ENCODE results near the gene NFIC. TPM values are rescaled to one million over a fixed set of nuclear protein-coding genes. Genes with fewer than 3 reads are reported as not detected.

Gene NFIC
- total RNA-seq, 6 experiments from 2014 or later: 186 to 219 (median 211) TPM

- no peak for DNase-seq
- H3K27me3 Mint-ChIP-seq (ENCODE audit: insufficient read depth): peaks cover 7% of the 10 kb centered on the region
- no peak overlapping the region for H3K4me3 Mint-ChIP-seq
- no peaks in the 10 kb centered on the region for H3K9me3 Mint-ChIP-seq
- peaks cover 13% of the 10 kb centered on the region for H3K36me3 Mint-ChIP-seq (ENCODE audit: low read depth)
- H3K27ac Mint-ChIP-seq: peak overlapping the region; percentile 78
- no peak for TF ChIP-seq CTCF (IDR thresholded peaks at IDR 0.05)
- H3K4me1 Mint-ChIP-seq (ENCODE audit: low read depth): peaks cover 51% of the 10 kb centered on the region
These were observed 12.2 kb downstream of the NFIC start for GRCh38 chr19:3378352-3379150.

GRCh38 chr19:3380829-3381228, 14.4 kb downstream of the NFIC start:
- TF ChIP-seq CTCF (IDR thresholded peaks at IDR 0.05): no peak

GRCh38 chr19:3381701-3382372, 15.5 kb downstream of the NFIC start:
- H3K27ac Mint-ChIP-seq: peak overlapping the region; percentile 56; the same call in 1 of the 2 replicates
- no peak overlapping the region for H3K4me3 Mint-ChIP-seq
- peaks cover 3% of the 10 kb centered on the region; the same call in 1 of the 2 replicates for H3K27me3 Mint-ChIP-seq (ENCODE audit: insufficient read depth)
- no peak for TF ChIP-seq CTCF (IDR thresholded peaks at IDR 0.05)
- H3K36me3 Mint-ChIP-seq (ENCODE audit: low read depth): peaks cover 13% of the 10 kb centered on the region
- DNase-seq: no peak
- H3K4me1 Mint-ChIP-seq (ENCODE audit: low read depth): peaks cover 43% of the 10 kb centered on the region
- no peaks in the 10 kb centered on the region for H3K9me3 Mint-ChIP-seq

More at GRCh38 chr19:3380829-3381228, 14.4 kb downstream of the NFIC start:
- H3K36me3 Mint-ChIP-seq (ENCODE audit: low read depth): peaks cover 13% of the 10 kb centered on the region
- DNase-seq: no peak
- H3K27ac Mint-ChIP-seq: no peak overlapping the region
- peaks cover 3% of the 10 kb centered on the region; the same call in 1 of the 2 replicates for H3K27me3 Mint-ChIP-seq (ENCODE audit: insufficient read depth)
- H3K4me3 Mint-ChIP-seq: no peak overlapping the region
- no peaks in the 10 kb centered on the region for H3K9me3 Mint-ChIP-seq
- H3K4me1 Mint-ChIP-seq (ENCODE audit: low read depth): peaks cover 42% of the 10 kb centered on the region

- H3K36me3 Mint-ChIP-seq (ENCODE audit: low read depth): peaks cover 13% of the 10 kb centered on the region
- peak overlapping the region; percentile 56 for H3K27ac Mint-ChIP-seq
- peaks cover 43% of the 10 kb centered on the region for H3K4me1 Mint-ChIP-seq (ENCODE audit: low read depth)
These were observed 16.2 kb downstream of the NFIC start for GRCh38 chr19:3382460-3383100.

More at GRCh38 chr19:3382460-3383100, 16.2 kb downstream of the NFIC start:
- H3K4me3 Mint-ChIP-seq: no peak overlapping the region
- no peak for DNase-seq
- no peak for TF ChIP-seq CTCF (IDR thresholded peaks at IDR 0.05)
- H3K9me3 Mint-ChIP-seq: no peaks in the 10 kb centered on the region
- H3K27me3 Mint-ChIP-seq (ENCODE audit: insufficient read depth): peaks cover 3% of the 10 kb centered on the region; the same call in 1 of the 2 replicates
